Measurements from ENCODE around the gene TLCD1. TPM values are rescaled to one million over a fixed set of nuclear protein-coding genes. Genes with fewer than 3 reads are reported as not detected.

The TLCD1 gene
- total and polyA plus RNA-seq, 8 donors = 5.7 to 20.7 (median 8.4) TPM

GRCh38 chr17:28710861-28711722, 14.9 kb downstream of the TLCD1 start:
- peaks cover 5 to 28% of the 10 kb centered on the region in 2 donors for H3K4me1 ChIP-seq
- intact Hi-C loops (cut with DNase I) = no loop called here
- peaks cover 0 to 25% of the 10 kb centered on the region in 2 donors for H3K36me3 ChIP-seq
- peak overlapping the region; percentile 81 to 91 for H3K27ac ChIP-seq
- TF ChIP-seq CTCF (IDR thresholded peaks at IDR 0.05) = no peak
- H3K4me3 ChIP-seq = peak overlapping the region; percentile 56 to 74
- DNase-seq = peak; percentile 91 to 97 (median 95)
- no peaks in the 10 kb centered on the region for H3K27me3 ChIP-seq
- peak; percentile 96 for ATAC-seq
- no peaks in the 10 kb centered on the region for H3K9me3 ChIP-seq

- intact Hi-C loops (cut with DNase I) = no loop called here
- ATAC-seq (no peak), DNase-seq (no peak)
- Histone ChIP-seq H3K27me3 (no peaks in the 10 kb centered on the region), H3K4me3 (no peak overlapping the region), H3K4me1 (peaks cover 5 to 17% of the 10 kb centered on the region in 2 donors), H3K27ac (no peak overlapping the region), H3K36me3 (peaks cover 0 to 33% of the 10 kb centered on the region in 2 donors), H3K9me3 (no peaks in the 10 kb centered on the region)
- TF ChIP-seq CTCF (IDR thresholded peaks at IDR 0.05) = no peak
These were observed 18.7 kb downstream of the TLCD1 start for GRCh38 chr17:28707339-28707720.

- intact Hi-C loops (cut with DNase I) = no loop called here
- TF ChIP-seq CTCF (IDR thresholded peaks at IDR 0.05) = no peak
- Histone ChIP-seq H3K4me3 (no peak overlapping the region), H3K9me3 (no peaks in the 10 kb centered on the region), H3K36me3 (peaks cover 0 to 40% of the 10 kb centered on the region in 2 donors), H3K27me3 (no peaks in the 10 kb centered on the region), H3K4me1 (peaks cover 2 to 11% of the 10 kb centered on the region in 2 donors), H3K27ac (no peak overlapping the region)
- no peak for ATAC-seq
- no peak for DNase-seq
These were observed 19.3 kb downstream of the TLCD1 start for GRCh38 chr17:28706471-28707338.

GRCh38 chr17:28705728-28706334, 20.2 kb downstream of the TLCD1 start:
- H3K27me3 ChIP-seq = no peaks in the 10 kb centered on the region
- peaks cover 0 to 48% of the 10 kb centered on the region in 2 donors for H3K36me3 ChIP-seq
- DNase-seq (no peak), ATAC-seq (no peak)
- intact Hi-C loops (cut with DNase I) = no loop called here
- no peak overlapping the region for H3K4me3 ChIP-seq
- no peak overlapping the region for H3K27ac ChIP-seq
- peaks cover 0 to 6% of the 10 kb centered on the region in 2 donors for H3K4me1 ChIP-seq
- TF ChIP-seq CTCF (IDR thresholded peaks at IDR 0.05) = no peak
- H3K9me3 ChIP-seq = no peaks in the 10 kb centered on the region
